ENCODE data around the gene MORN1.

The MORN1 gene

GRCh38 chr1:2404890-2405511, 13.6 kb upstream of the MORN1 start:
- no peak for DNase-seq (ENCODE audit: low read depth in 2 of 2)

- DNase-seq (ENCODE audit: low read depth in 2 of 2), result no peak
Measured at GRCh38 chr1:2404142-2404889, 13.0 kb upstream of the MORN1 start.

- DNase-seq (ENCODE audit: low read depth in 2 of 2), result no peak
Measured at GRCh38 chr1:2403273-2403672, 11.9 kb upstream of the MORN1 start.

- no peak for DNase-seq (ENCODE audit: low read depth in 2 of 2)
Measured at GRCh38 chr1:2402420-2402819, 11.1 kb upstream of the MORN1 start.

- DNase-seq (ENCODE audit: low read depth in 2 of 2), result no peak
Measured at GRCh38 chr1:2400950-2401649, 9.7 kb upstream of the MORN1 start.

- no peak for DNase-seq (ENCODE audit: low read depth in 2 of 2)
Measured at GRCh38 chr1:2400576-2400909, 9.2 kb upstream of the MORN1 start.

GRCh38 chr1:2399890-2400575, 8.7 kb upstream of the MORN1 start:
- DNase-seq (ENCODE audit: low read depth in 2 of 2), result no peak

GRCh38 chr1:2398871-2399270, 7.5 kb upstream of the MORN1 start:
- DNase-seq (ENCODE audit: low read depth in 2 of 2), result no peak

GRCh38 chr1:2397007-2397679, 5.8 kb upstream of the MORN1 start:
- no peak for DNase-seq (ENCODE audit: low read depth in 2 of 2)

GRCh38 chr1:2396476-2396875, 5.1 kb upstream of the MORN1 start:
- DNase-seq (ENCODE audit: low read depth in 2 of 2), result no peak

GRCh38 chr1:2396059-2396458, 4.7 kb upstream of the MORN1 start:
- no peak for DNase-seq (ENCODE audit: low read depth in 2 of 2)

- DNase-seq (ENCODE audit: low read depth in 2 of 2), result no peak
Measured at GRCh38 chr1:2395245-2395644, 3.9 kb upstream of the MORN1 start.

- DNase-seq (ENCODE audit: low read depth in 2 of 2), result no peak
Measured at GRCh38 chr1:2394761-2395160, 3.4 kb upstream of the MORN1 start.

GRCh38 chr1:2394220-2394619, 2.9 kb upstream of the MORN1 start:
- no peak for DNase-seq (ENCODE audit: low read depth in 2 of 2)

GRCh38 chr1:2393471-2393877, 2.1 kb upstream of the MORN1 start:
- DNase-seq (ENCODE audit: low read depth in 2 of 2), result no peak

GRCh38 chr1:2392686-2393085, 1.3 kb upstream of the MORN1 start:
- no peak for DNase-seq (ENCODE audit: low read depth in 2 of 2)

GRCh38 chr1:2391931-2392509, 666 bp upstream of the MORN1 start:
- DNase-seq (ENCODE audit: low read depth in 2 of 2), result no peak

- DNase-seq (ENCODE audit: low read depth in 2 of 2), result no peak
Measured at GRCh38 chr1:2389644-2390043, 1.7 kb downstream of the MORN1 start.

- no peak for DNase-seq (ENCODE audit: low read depth in 2 of 2)
Measured at GRCh38 chr1:2388004-2388913, 3.1 kb downstream of the MORN1 start.
